Peyer's patch (tissue), 4 donors: Measurements from ENCODE around the gene NECAB3.

Source experiments
- CTCF ChIP-seq, 6 experiments: fragments of 450-650 bp in 4 of 6; fragments of 200-600 bp in 2 of 6; sonication (generic) in 1 of 6; IDR thresholded peaks; one replicate each; pipeline ENCODE4 v1.5.1; 2017 to 2019; ENCODE audit warnings: antibody characterized with exemption in 6 of 6, mild to moderate bottlenecking in 3 of 6, moderate library complexity in 1 of 6
- POLR2A ChIP-seq, 2 donors: fragments of 450-650 bp; IDR thresholded peaks; one replicate each; pipeline ENCODE4 v1.5.1; 2017; ENCODE audit warnings: antibody characterized with exemption in 2 of 2, mild to moderate bottlenecking in 2 of 2, moderate library complexity in 2 of 2

GRCh38 chr20:33650111-33650752, 24.0 kb downstream of the NECAB3 start:
- TF ChIP-seq CTCF (IDR thresholded peaks at IDR 0.05), result no peak
- no peak for TF ChIP-seq POLR2A (IDR thresholded peaks at IDR 0.05)
